GM12864 (cell line): ENCODE data around the gene NTF3.

Experiments
- DNase-seq: peaks from one replicate; pipeline ENCODE4 v3.0.0-alpha.2; 2011; ENCODE audit warnings: low read depth
- H3K4me3 ChIP-seq: 2 replicates; pipeline ENCODE4 v1.5.1; 2011; ENCODE audit warnings: mild to moderate bottlenecking, low read depth, low read length, control low read depth
- CTCF ChIP-seq: IDR thresholded peaks from 2 replicates; pipeline ENCODE4 v1.5.1; 2011; ENCODE audit warnings: low read depth, mild to moderate bottlenecking, moderate library complexity, low read length, control low read depth, inconsistent platforms; ENCODE audit errors: missing control alignments

Gene NTF3

GRCh38 chr12:5514545-5514944 is 82.6 kb downstream of the NTF3 start:
- H3K4me3 ChIP-seq, result no peak overlapping the region
- no peak for TF ChIP-seq CTCF
- DNase-seq, result no peak

- no peak for DNase-seq
- no peak for TF ChIP-seq CTCF
- no peak overlapping the region for H3K4me3 ChIP-seq
These were observed 83.5 kb downstream of the NTF3 start for GRCh38 chr12:5515458-5515857.

GRCh38 chr12:5516371-5517241 is 84.7 kb downstream of the NTF3 start:
- H3K4me3 ChIP-seq, result no peak overlapping the region
- no peak for TF ChIP-seq CTCF
- DNase-seq, result no peak

- DNase-seq, result no peak
- TF ChIP-seq CTCF, result no peak
- no peak overlapping the region for H3K4me3 ChIP-seq
These were observed 86.9 kb downstream of the NTF3 start for GRCh38 chr12:5518584-5519365.

GRCh38 chr12:5520037-5520436 is 88.1 kb downstream of the NTF3 start:
- TF ChIP-seq CTCF, result no peak
- no peak overlapping the region for H3K4me3 ChIP-seq
- DNase-seq, result no peak

GRCh38 chr12:5520831-5521230 is 88.9 kb downstream of the NTF3 start:
- DNase-seq, result no peak
- no peak for TF ChIP-seq CTCF
- H3K4me3 ChIP-seq, result no peak overlapping the region
